ENCODE measurements around the gene SOCS1. TPM values are rescaled to one million over a fixed set of nuclear protein-coding genes. Genes with fewer than 3 reads are reported as not detected.
A peak's percentile ranks its signal among the peaks of the same experiment; 100 is the strongest.

SOCS1 gene
- total and polyA plus RNA-seq, 2 of the 4 experiments (the other 2 are of a cell fraction): 2.0 to 22.0 TPM

DNA sequence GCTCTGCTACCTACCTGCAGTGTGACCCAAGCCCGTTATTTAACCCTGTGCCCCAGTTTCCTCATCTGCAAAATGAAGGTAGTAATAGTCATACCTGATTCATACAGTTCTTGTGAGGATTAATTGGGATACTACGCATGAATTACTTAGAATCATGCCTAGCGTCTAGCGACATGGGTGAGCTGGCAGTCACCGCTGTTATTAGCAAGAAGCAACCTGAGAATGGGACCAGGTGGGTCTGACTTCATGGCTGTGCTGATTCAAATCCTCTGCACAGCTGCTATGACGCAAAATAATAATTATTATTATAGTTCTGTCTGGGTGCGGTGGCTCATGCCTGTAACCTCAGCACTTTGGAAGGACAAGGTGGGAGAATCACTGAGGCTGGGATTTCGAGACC, 7.9 kb downstream of the SOCS1 start:
- Histone ChIP-seq H3K14ac (replicated peaks; ENCODE audit: low read depth, low read length) (no peak overlapping the region), H3K4me2 (ENCODE audit: low read depth, low read length) (no peak overlapping the region), H2AK5ac (ENCODE audit: low read depth, low read length) (no peak overlapping the region), H3K79me1 (ENCODE audit: low read depth in 1 of 2, low read length in 2 of 2) (peaks cover 7 to 16% of the 10 kb centered on the region in 2 experiments; a peak in 3 of 4 replicates), H2AK9ac (replicated peaks; ENCODE audit: low read depth, low read length, poor library complexity) (no peak overlapping the region), H3K56ac (ENCODE audit: extremely low read depth, insufficient read depth, low read length) (no peak overlapping the region), H2AFZ (replicated peaks; ENCODE audit: low read length, poor library complexity) (no peak overlapping the region), H4K8ac (ENCODE audit: low read depth in 2 of 2, low read length in 2 of 2) (no peak overlapping the region), H2BK5ac (ENCODE audit: low read depth, low read length, poor library complexity, severe bottlenecking) (no peak overlapping the region), H3K27me3 (ENCODE audit: control insufficient read depth, insufficient read depth, low read length) (peaks cover 3% of the 10 kb centered on the region; the same call in 1 of the 2 replicates), H3K4me1 (ENCODE audit: control insufficient read depth, insufficient read depth, low read length) (peaks cover 8% of the 10 kb centered on the region), H3K9me3 (ENCODE audit: control insufficient read depth, insufficient read depth, low read length) (no peaks in the 10 kb centered on the region), H3K18ac (ENCODE audit: low read depth, low read length) (no peak overlapping the region), H4K5ac (ENCODE audit: low read depth, low read length) (no peak overlapping the region), H3K36me3 (ENCODE audit: control insufficient read depth, insufficient read depth, low read length) (peaks cover 11% of the 10 kb centered on the region), H3K4me3 (ENCODE audit: insufficient read depth, low read depth, low read length) (no peak overlapping the region), H4K91ac (ENCODE audit: insufficient read depth, low read depth, low read length) (no peak overlapping the region), H2BK120ac (ENCODE audit: low read depth, low read length) (no peak overlapping the region), H3K23ac (ENCODE audit: low read depth, low read length) (no peak overlapping the region), H3K9me1 (ENCODE audit: insufficient read depth, low read length) (0 out of 2 replicates have a peak, but pooled peaks cover 4% of the 10 kb centered on the region), H2BK15ac (ENCODE audit: low read depth, low read length) (no peak overlapping the region), H3K4ac (ENCODE audit: low read depth, low read length) (no peak overlapping the region), H3K9ac (ENCODE audit: low read depth, low read length) (no peak overlapping the region), H4K20me1 (ENCODE audit: insufficient read depth, low read length) (peaks cover 29% of the 10 kb centered on the region; the same call in 1 of the 2 replicates), H3K27ac (ENCODE audit: insufficient read depth, low read length) (no peak overlapping the region), H2BK20ac (ENCODE audit: low read depth, low read length) (no peak overlapping the region)
- intact Hi-C loops (cut with micrococcal nuclease) (no loop called here), dilution Hi-C loops (cut with HindIII; ENCODE audit: low sequenced_read_pairs, unreplicated experiment) (no loop called here), in situ Hi-C loops (cut with MboI; ENCODE audit: low sequenced_read_pairs) (no loop called here)
- no TSS peak for BruUV-seq (replicated peaks)
- WGBS, 2 experiments (ENCODE audit: extremely low coverage in 2 of 2, insufficient read length in 1 of 2): 100% methylated on average over 1 of the region's 8 CpGs; no CpG with 5 or more reads in 1 of the 2 experiments
- ATAC-seq (ENCODE audit: low read depth): no peak
- CTCF ChIA-PET: interaction anchor here (0.6 to 1.1 kb wide), 2 partner anchors 225 to 284 kb away, joined by 3 to 4 read pairs; no protein-coding TSS in a partner anchor
- TF ChIP-seq RCOR1 (IDR thresholded peaks at IDR 0.05; ENCODE audit: insufficient replicate concordance, low read length) (no peak), RFX5 (IDR thresholded peaks at IDR 0.05; ENCODE audit: low read depth, low read length) (no peak), POLR2A (IDR thresholded peaks at IDR 0.05; ENCODE audit: low read depth, low read length) (no peak), MXI1 (IDR thresholded peaks at IDR 0.05; ENCODE audit: borderline replicate concordance, low read depth, low read length) (no peak), SMC3 (IDR thresholded peaks at IDR 0.05; ENCODE audit: low read depth, low read length) (no peak), MAZ (IDR thresholded peaks at IDR 0.05; ENCODE audit: borderline replicate concordance, low read depth, low read length) (no peak), BHLHE40 (IDR thresholded peaks at IDR 0.05; ENCODE audit: low read depth, low read length) (no peak), CEBPB (IDR thresholded peaks at IDR 0.05; ENCODE audit: low read depth, low read length) (no peak), RAD21 (IDR thresholded peaks at IDR 0.05; ENCODE audit: low read length) (no peak), NFE2L2 (IDR thresholded peaks at IDR 0.05; ENCODE audit: low read depth, low read length) (no peak), CHD1 (IDR thresholded peaks at IDR 0.05; ENCODE audit: low read depth, low read length) (no peak), MAFK (IDR thresholded peaks at IDR 0.05; ENCODE audit: low read depth, low read length) (no peak), FOS (IDR thresholded peaks at IDR 0.05; ENCODE audit: low read depth, low read length) (no peak)
- TF ChIP-seq, protein P1, sequence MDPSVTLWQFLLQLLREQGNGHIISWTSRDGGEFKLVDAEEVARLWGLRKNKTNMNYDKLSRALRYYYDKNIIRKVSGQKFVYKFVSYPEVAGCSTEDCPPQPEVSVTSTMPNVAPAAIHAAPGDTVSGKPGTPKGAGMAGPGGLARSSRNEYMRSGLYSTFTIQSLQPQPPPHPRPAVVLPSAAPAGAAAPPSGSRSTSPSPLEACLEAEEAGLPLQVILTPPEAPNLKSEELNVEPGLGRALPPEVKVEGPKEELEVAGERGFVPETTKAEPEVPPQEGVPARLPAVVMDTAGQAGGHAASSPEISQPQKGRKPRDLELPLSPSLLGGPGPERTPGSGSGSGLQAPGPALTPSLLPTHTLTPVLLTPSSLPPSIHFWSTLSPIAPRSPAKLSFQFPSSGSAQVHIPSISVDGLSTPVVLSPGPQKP (IDR thresholded peaks at IDR 0.05; ENCODE audit: borderline replicate concordance, low read depth, low read length): no peak
- TF ChIP-seq, protein P2, sequence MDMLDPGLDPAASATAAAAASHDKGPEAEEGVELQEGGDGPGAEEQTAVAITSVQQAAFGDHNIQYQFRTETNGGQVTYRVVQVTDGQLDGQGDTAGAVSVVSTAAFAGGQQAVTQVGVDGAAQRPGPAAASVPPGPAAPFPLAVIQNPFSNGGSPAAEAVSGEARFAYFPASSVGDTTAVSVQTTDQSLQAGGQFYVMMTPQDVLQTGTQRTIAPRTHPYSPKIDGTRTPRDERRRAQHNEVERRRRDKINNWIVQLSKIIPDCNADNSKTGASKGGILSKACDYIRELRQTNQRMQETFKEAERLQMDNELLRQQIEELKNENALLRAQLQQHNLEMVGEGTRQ (IDR thresholded peaks at IDR 0.05; ENCODE audit: low read depth, low read length): no peak
- DNase-seq: peak; percentile 24
- POLR2A ChIA-PET (ENCODE audit: unreplicated experiment): interaction anchor here (0.5 kb wide), 1 partner anchor 158 kb away, joined by 4 read pairs; no protein-coding TSS in a partner anchor

All from IMR-90 (cell line).